HepG2 (cell line): ENCODE measurements around the gene NAA11.

Experiments
- EHMT2 ChIP-seq: fragments of 200-600 bp; sonication (generic); IDR thresholded peaks from 2 replicates; pipeline ENCODE4 v1.7.0; 2017; ENCODE audit warnings: antibody characterized with exemption, low read depth, low read length, borderline replicate concordance
- RXRA ChIP-seq: sonication (generic); formaldehyde crosslinking; IDR thresholded peaks from 2 replicates; pipeline ENCODE4 v1.5.1; 2020; ENCODE audit warnings: missing genetic modification reagents
- ZNF562 ChIP-seq: sonication (generic); formaldehyde crosslinking; IDR thresholded peaks from 2 replicates; pipeline ENCODE4 v1.8.0; 2022; ENCODE audit warnings: missing genetic modification reagents, borderline replicate concordance
- TF ChIP-seq, protein P1 (sequence below): sonication (generic); formaldehyde crosslinking; IDR thresholded peaks from 2 replicates; pipeline ENCODE4 v1.4.0; 2020; ENCODE audit warnings: missing genetic modification reagents

DNA sequence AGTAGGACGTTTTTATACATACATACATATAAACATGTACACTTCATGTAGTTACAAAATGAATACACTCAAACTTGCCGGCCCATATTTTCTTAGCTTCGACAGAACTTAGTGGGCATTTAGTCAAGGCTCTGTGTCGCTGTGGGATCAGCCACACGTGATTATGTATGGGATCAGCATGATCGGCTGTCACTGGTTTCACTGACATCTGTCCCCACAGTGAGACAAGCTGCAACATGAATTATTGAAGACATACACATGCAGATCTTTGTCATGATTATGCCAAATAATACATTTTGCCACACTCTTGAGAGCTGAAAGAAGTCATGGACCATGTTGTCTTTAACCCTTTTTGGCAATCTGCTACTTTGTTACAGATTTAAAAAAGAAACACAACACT lies 38.2 kb upstream of the NAA11 start:
- TF ChIP-seq RXRA (no peak), ZNF562 (CRISPR knock-in tag) (no peak), EHMT2 (no peak)
- TF ChIP-seq, protein P1, sequence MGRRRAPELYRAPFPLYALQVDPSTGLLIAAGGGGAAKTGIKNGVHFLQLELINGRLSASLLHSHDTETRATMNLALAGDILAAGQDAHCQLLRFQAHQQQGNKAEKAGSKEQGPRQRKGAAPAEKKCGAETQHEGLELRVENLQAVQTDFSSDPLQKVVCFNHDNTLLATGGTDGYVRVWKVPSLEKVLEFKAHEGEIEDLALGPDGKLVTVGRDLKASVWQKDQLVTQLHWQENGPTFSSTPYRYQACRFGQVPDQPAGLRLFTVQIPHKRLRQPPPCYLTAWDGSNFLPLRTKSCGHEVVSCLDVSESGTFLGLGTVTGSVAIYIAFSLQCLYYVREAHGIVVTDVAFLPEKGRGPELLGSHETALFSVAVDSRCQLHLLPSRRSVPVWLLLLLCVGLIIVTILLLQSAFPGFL (CRISPR knock-in tag) = no peak
